Muscle of leg (tissue), 11 donors: Measurements from ENCODE around the gene ALPG. TPM values are rescaled to one million over a fixed set of nuclear protein-coding genes. Genes with fewer than 3 reads are reported as not detected.

Experiments used
- DNase-seq: peaks from one replicate; pipeline ENCODE4 v3.0.0; 2013
- H3K27ac ChIP-seq: one replicate; pipeline ENCODE4 v1.5.1; 2013; ENCODE audit warnings: mild to moderate bottlenecking, low read length, control low read depth
- H3K27me3 ChIP-seq: one replicate; pipeline ENCODE4 v1.6.1; 2013; ENCODE audit warnings: low read length; ENCODE audit not compliant: control insufficient read depth, insufficient read depth
- H3K36me3 ChIP-seq: one replicate; pipeline ENCODE4 v1.6.1; 2013; ENCODE audit warnings: low read length; ENCODE audit not compliant: control insufficient read depth, insufficient read depth
- H3K4me1 ChIP-seq: one replicate; pipeline ENCODE4 v1.6.1; 2013; ENCODE audit warnings: low read length; ENCODE audit not compliant: control insufficient read depth, insufficient read depth
- H3K4me3 ChIP-seq: one replicate; pipeline ENCODE4 v1.5.1; 2013; ENCODE audit warnings: low read length, control low read depth
- H3K9me3 ChIP-seq: replicated peaks from 2 replicates; pipeline ENCODE4 v1.6.1; 2013; ENCODE audit warnings: low read depth, low read length; ENCODE audit not compliant: control insufficient read depth
- WGBS: methylation state at CpG from one replicate; pipeline ENCODE4 v1.1.5; 2013; ENCODE audit warnings: missing lambda C conversion rate; ENCODE audit not compliant: insufficient coverage; 5-methylcytosine and 5-hydroxymethylcytosine counted together
- polyA plus RNA-seq, 8 donors: library from polyadenylated mRNA; unstranded; fragments of 120-200 nt; gene quantifications; one replicate each; pipeline versions ENCODE4 v1.2.1 to v1.2.3, GENCODE V29; 2013; ENCODE audit warnings: inconsistent platforms in 1 of 8, low replicate concordance in 1 of 8; ENCODE audit not compliant: insufficient read length in 8 of 8, insufficient read depth in 1 of 8
- total RNA-seq: library from RNA; stranded (reverse); fragments of 120-200 nt; gene quantifications from one replicate; pipeline ENCODE4 v1.2.4, GENCODE V29; 2013

ALPG gene
- total and polyA plus RNA-seq, 9 donors = not detected

DNA sequence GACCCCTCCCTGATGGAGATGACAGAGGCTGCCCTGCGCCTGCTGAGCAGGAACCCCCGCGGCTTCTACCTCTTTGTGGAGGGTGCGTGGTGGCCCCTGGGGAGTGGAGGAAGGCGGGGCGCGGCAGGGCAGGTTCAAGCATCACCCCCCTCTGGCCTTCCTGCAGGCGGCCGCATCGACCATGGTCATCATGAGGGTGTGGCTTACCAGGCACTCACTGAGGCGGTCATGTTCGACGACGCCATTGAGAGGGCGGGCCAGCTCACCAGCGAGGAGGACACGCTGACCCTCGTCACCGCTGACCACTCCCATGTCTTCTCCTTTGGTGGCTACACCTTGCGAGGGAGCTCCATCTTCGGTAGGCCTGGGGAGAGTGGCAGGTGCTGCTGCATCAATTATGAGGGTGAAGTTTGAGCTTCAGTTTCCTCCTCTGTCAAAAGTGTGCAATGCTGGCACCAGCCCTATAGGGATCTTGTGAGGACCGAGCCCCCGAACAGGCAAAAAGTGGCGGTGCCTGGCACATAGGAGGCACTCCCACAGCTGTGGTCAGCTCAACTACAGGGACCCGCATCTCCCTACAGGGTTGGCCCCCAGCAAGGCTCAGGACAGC is 51.5 kb downstream of the ALPG start:
- Histone ChIP-seq H3K4me1 (no peaks in the 10 kb centered on the region), H3K27ac (no peak overlapping the region), H3K9me3 (no peaks in the 10 kb centered on the region), H3K4me3 (no peak overlapping the region), H3K36me3 (no peaks in the 10 kb centered on the region), H3K27me3 (peaks cover 43% of the 10 kb centered on the region)
- WGBS = 81% methylated on average over 22 of the region's 25 CpGs
- DNase-seq = no peak

DNA sequence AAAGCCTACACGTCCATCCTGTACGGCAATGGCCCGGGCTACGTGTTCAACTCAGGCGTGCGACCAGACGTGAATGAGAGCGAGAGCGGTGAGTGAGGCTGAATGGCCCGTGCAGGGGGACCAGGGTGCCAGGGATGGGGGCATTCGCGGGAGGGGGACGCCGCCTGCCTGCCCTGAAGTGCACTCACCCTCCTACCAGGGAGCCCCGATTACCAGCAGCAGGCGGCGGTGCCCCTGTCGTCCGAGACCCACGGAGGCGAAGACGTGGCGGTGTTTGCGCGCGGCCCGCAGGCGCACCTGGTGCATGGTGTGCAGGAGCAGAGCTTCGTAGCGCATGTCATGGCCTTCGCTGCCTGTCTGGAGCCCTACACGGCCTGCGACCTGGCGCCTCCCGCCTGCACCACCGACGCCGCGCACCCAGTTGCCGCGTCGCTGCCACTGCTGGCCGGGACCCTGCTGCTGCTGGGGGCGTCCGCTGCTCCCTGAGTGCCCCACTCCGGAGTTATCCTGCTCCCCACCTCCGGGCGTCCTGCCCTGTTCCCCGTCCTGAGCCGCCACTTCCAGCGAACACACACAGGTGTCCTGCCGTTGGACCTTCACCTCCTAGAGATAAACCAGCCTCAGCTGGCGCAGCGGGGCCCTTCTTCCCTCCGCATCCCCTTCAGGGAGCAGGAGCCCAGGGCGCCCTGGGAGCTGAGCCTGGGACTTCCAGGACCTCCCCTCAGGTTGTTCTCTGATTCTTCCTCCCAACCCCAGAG is 52.2 kb downstream of the ALPG start:
- no peaks in the 10 kb centered on the region for H3K9me3 ChIP-seq
- peaks cover 47% of the 10 kb centered on the region for H3K27me3 ChIP-seq
- DNase-seq = no peak
- H3K27ac ChIP-seq = no peak overlapping the region
- H3K4me3 ChIP-seq = no peak overlapping the region
- WGBS = 42% methylated on average over 50 of the region's 56 CpGs
- no peaks in the 10 kb centered on the region for H3K36me3 ChIP-seq
- H3K4me1 ChIP-seq = no peaks in the 10 kb centered on the region

GRCh38 chr2:232459419-232460035 is 52.9 kb downstream of the ALPG start:
- Histone ChIP-seq H3K9me3 (no peaks in the 10 kb centered on the region), H3K27me3 (peaks cover 54% of the 10 kb centered on the region), H3K4me3 (no peak overlapping the region), H3K4me1 (no peaks in the 10 kb centered on the region), H3K27ac (no peak overlapping the region), H3K36me3 (no peaks in the 10 kb centered on the region)
- no peak for DNase-seq
- WGBS = 88% methylated on average over 6 of the region's 11 CpGs

- WGBS = 17% methylated on average over 1 of the region's 2 CpGs
- H3K27ac ChIP-seq = no peak overlapping the region
- H3K27me3 ChIP-seq = peaks cover 55% of the 10 kb centered on the region
- H3K4me3 ChIP-seq = no peak overlapping the region
- no peaks in the 10 kb centered on the region for H3K36me3 ChIP-seq
- no peak for DNase-seq
- H3K4me1 ChIP-seq = no peaks in the 10 kb centered on the region
- H3K9me3 ChIP-seq = no peaks in the 10 kb centered on the region
Observed at GRCh38 chr2:232460171-232460570, 53.5 kb downstream of the ALPG start.

Other genes with a start within 250 kb of the ALPG start
- 0.09 TPM for gene ALPP, start 28.1 kb upstream of the ALPG start, total RNA-seq
- under 1 TPM in 1 of 8 donors, not detected in 7; 0.30 TPM for gene ALPP, start 28.1 kb upstream of the ALPG start, polyA plus RNA-seq
- not detected for gene ALPI, start 49.3 kb downstream of the ALPG start, total RNA-seq
- 1 to 10 TPM in 1 of 8 donors, under 1 TPM in 1, not detected in 6; 0.63 to 3.7 TPM for gene ALPI, start 49.3 kb downstream of the ALPG start, polyA plus RNA-seq
- 0.31 TPM for gene ECEL1, start 81.0 kb downstream of the ALPG start, total RNA-seq
- under 1 TPM; 0.18 to 0.45 (median 0.33) TPM for gene ECEL1, start 81.0 kb downstream of the ALPG start, polyA plus RNA-seq
- gene PRSS56, start 113.5 kb downstream of the ALPG start, total RNA-seq = 2.6 TPM
- gene PRSS56, start 113.5 kb downstream of the ALPG start, polyA plus RNA-seq = 1 to 10 TPM; 1.7 to 2.5 (median 2.1) TPM
- 83.7 TPM for gene CHRND, start 119.3 kb downstream of the ALPG start, total RNA-seq
- 100 to 1,000 TPM; 118 to 163 (median 139) TPM for gene CHRND, start 119.3 kb downstream of the ALPG start, polyA plus RNA-seq
- 77.7 TPM for gene CHRNG, start 132.8 kb downstream of the ALPG start, total RNA-seq
- gene CHRNG, start 132.8 kb downstream of the ALPG start, polyA plus RNA-seq = 100 to 1,000 TPM in 4 of 8 donors, 10 to 100 TPM in 4; 75.0 to 165 (median 105) TPM
- gene TIGD1, start 143.7 kb downstream of the ALPG start, total RNA-seq = 5.1 TPM
- gene TIGD1, start 143.7 kb downstream of the ALPG start, polyA plus RNA-seq = 1 to 10 TPM; 5.2 to 7.6 (median 6.2) TPM
- 115 TPM for gene EIF4E2, start 143.8 kb downstream of the ALPG start, total RNA-seq
- 100 to 1,000 TPM; 105 to 135 (median 122) TPM for gene EIF4E2, start 143.8 kb downstream of the ALPG start, polyA plus RNA-seq
- 7.0 TPM for gene EFHD1, start 226.8 kb downstream of the ALPG start, total RNA-seq
- gene EFHD1, start 226.8 kb downstream of the ALPG start, polyA plus RNA-seq = 10 to 100 TPM; 20.1 to 39.6 (median 28.1) TPM